GM12878 (cell line): Measurements from ENCODE around the gene ATXN1.

Experiments used
- CTCF ChIP-seq, 3 experiments: IDR thresholded peaks in 2 of 3; conservative IDR thresholded peaks in 1 of 3; 2 replicates each; pipeline ENCODE4 v1.5.1; 2011; ENCODE audit warnings: low read depth in 3 of 3, low read length in 3 of 3, mild to moderate bottlenecking in 3 of 3, control low read depth in 2 of 3, moderate library complexity in 2 of 3, inconsistent platforms in 1 of 3, mixed read lengths in 1 of 3; ENCODE audit not compliant: control insufficient read depth in 2 of 3, insufficient read depth in 1 of 3; ENCODE audit errors: extremely low read depth in 1 of 3
- ELK1 ChIP-seq: IDR thresholded peaks from 2 replicates; pipeline ENCODE4 v1.6.1; 2012; ENCODE audit warnings: low read depth, low read length, improper control_type of control experiment
- EP300 ChIP-seq, 2 experiments: fragments of 150-350 bp in 1 of 2; IDR thresholded peaks; 2 replicates each; pipeline ENCODE4 v1.6.1; 2011 to 2012; ENCODE audit warnings: low read depth in 2 of 2, low read length in 2 of 2, borderline replicate concordance in 1 of 2, improper control_type of control experiment in 1 of 2, inconsistent platforms in 1 of 2; ENCODE audit not compliant: control insufficient read depth in 1 of 2
- POLR2A ChIP-seq: IDR thresholded peaks from 2 replicates; pipeline ENCODE4 v1.6.1; 2011; ENCODE audit warnings: low read depth, mild to moderate bottlenecking, low read length
- SMAD1 ChIP-seq: fragments of 450-650 bp; IDR thresholded peaks from 2 replicates; pipeline ENCODE4 v1.6.1; 2018; ENCODE audit warnings: mild to moderate bottlenecking, low read depth; ENCODE audit not compliant: partially characterized antibody
- SP1 ChIP-seq: IDR thresholded peaks from one replicate; pipeline ENCODE4 v1.6.1; 2011; ENCODE audit warnings: low read depth, low read length
- YY1 ChIP-seq: IDR thresholded peaks from 2 replicates; pipeline ENCODE4 v1.6.1; 2011; ENCODE audit warnings: low read depth, mild to moderate bottlenecking, low read length

GRCh38 chr6:16623029-16623653 is 138.1 kb downstream of the ATXN1 start:
- TF ChIP-seq ELK1 (no peak), CTCF (IDR thresholded peaks at IDR 0.05 in 2 of 3, conservative IDR thresholded peaks at IDR 0.05 in 1 of 3; ENCODE audit: control insufficient read depth in 2 of 3, extremely low read depth in 1 of 3, insufficient read depth in 1 of 3, low read depth in 3 of 3, low read length in 3 of 3) (no peak), YY1 (no peak), SP1 (no peak), POLR2A (no peak), SMAD1 (no peak), EP300 (IDR thresholded peaks at IDR 0.05; ENCODE audit: borderline replicate concordance in 1 of 2, control insufficient read depth in 1 of 2, low read depth in 2 of 2, low read length in 2 of 2) (no peak)
